HG03442 (cell line): Measurements from ENCODE around the gene CCNK.

ENCODE experiments used
- ATAC-seq: cut with Tn5 transposase; IDR thresholded peaks from one replicate; pipeline ENCODE4 v1.9.1; 2021; ENCODE audit warnings: mild to moderate bottlenecking, moderate library complexity; ENCODE audit not compliant: unreplicated experiment

The CCNK gene

DNA sequence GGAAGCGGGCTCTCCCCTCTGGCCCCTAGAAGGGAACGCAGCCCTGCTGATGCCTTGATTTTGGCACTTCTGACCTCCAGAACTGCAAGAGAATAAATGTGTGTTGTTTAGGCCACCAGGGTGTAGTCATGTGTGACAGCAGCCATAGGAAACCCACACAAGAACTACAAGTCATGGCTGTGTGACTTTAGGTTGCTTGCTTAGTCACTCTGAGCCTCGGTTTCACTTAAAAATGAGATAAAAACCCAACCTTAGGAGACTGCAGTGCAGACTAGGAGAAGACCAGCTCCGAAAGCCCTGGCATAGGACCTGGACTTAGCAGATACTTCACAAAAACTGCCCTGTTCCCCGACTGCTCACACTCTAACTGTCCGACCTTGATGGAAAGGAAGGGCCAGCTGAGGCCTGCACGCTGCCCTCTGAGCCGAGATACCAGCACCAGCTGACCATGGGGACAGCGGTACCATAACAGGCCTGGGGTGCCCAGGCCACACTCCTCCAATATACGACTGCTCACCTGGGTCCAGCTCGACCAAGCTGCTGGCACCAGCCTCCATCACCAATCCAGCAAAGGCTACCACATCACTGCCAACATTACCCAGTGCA is 69.3 kb downstream of the CCNK start:
- no peak for ATAC-seq

- no peak for ATAC-seq
Observed at GRCh38 chr14:99551034-99551922, 70.1 kb downstream of the CCNK start.

GRCh38 chr14:99552021-99552553 is 70.9 kb downstream of the CCNK start:
- no peak for ATAC-seq

DNA sequence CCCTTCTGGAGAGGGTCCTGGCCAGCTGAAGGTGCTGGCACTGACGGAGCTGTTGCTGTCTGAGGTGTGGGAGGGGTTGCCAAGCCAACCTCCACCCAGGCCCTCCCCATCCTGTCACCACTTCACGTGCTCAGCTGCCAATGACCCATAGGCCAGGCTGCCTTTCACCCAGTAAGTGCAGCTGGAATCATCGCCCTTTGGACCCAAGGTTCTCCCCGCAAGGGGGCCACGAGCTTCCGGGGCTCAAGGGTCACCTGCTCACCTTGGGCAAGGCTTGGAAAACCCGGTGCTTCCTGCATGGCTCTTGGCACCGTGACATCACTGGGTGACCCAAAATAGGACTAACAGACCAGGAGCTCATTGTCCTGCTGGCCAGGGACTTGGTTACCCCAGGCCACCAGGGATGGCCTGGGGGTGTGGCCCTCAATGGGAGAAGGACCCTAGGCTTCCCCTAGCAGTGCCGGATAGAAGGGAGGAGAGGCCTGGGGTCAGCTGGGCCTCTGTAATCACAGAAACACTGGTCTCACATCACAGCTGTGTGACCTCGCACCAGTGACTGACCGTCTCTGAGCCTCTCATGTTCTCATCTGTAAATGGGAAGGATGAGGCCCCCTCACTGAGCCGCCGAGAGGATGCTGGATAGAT is 71.5 kb downstream of the CCNK start:
- no peak for ATAC-seq

- no peak for ATAC-seq
Observed at GRCh38 chr14:99554184-99554583, 73.0 kb downstream of the CCNK start.

- no peak for ATAC-seq
Observed at GRCh38 chr14:99554757-99555531, 73.7 kb downstream of the CCNK start.

- no peak for ATAC-seq
Observed at GRCh38 chr14:99556134-99556791, 75.1 kb downstream of the CCNK start.

GRCh38 chr14:99559286-99559990 is 78.2 kb downstream of the CCNK start:
- no peak for ATAC-seq

DNA sequence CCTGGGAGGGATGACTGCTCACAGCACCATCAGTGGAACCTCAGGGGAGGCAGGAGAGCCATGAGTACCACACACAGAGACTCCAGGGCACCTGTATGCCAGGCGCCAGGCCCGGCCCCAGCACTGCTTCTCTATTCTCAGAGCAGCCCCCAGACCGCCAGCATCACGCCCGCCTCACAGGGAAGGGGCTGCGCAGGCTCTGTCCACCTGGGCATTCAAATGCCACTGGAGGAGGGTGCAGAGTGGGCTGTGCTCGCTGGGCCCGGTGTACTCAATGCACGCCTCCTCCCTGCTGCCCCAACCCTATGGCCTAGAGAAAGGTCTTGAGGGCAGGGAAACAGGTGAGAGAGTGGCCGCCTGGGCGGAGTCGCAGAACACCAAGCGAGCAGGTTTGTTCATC is 79.2 kb downstream of the CCNK start:
- ATAC-seq, result no peak

DNA sequence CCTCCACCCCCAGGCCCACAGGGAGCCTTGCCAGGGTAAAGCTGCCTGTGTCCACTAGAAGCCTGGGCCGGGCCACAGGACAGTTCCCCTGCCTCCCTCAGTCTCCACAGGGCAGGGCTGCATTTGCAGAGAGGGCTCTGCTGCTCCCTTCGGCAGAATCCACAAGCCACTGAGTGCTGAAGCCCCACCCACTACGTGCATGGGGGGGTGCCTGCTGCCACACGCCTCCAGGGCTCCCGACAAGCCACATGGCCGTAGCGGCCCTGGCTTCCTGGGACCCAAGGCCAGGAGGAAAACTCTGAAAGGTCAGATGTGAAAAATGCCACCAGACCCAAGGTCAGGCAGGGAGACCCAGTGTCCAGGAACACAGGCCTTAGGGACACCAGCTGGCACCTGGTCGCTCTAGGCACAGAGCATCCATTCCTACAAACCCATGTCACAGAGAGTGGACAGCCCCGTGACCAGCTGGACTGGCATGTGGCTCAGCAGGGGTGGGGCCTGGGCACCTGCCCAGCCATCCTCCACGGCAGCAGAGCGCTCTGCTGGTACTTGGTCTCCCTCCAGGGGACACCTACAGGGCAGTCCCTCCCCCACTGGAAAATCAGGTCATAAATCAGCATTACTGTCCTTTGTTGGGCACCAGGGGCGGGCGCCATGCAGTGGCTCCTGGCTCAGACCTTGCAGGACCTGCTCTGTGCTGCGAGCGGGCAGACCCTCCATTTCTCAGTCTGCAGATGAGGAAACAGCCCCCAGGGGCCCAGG is 79.9 kb downstream of the CCNK start:
- ATAC-seq, result no peak

DNA sequence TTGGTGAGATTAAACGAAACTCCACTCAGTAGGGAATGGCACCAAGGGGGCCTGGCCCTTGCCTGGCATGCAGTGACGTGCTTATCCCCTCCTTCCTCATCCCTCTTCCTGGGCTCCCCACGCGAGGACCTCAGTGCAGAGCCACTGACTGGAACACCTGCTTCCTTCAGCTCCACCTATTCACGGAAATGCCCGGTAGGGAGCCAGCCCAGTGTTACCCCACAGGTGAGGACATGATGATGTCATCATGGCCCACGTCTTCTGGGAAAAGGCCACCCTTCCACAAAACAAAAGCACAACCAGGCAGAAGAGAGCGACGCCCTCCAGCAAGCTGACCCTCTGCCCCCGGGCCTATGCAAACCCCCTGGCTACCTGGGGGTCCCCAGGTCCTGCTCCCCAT is 80.7 kb downstream of the CCNK start:
- no peak for ATAC-seq
